ENCODE measurements around the gene CDC42BPB. TPM values are rescaled to one million over a fixed set of nuclear protein-coding genes. Genes with fewer than 3 reads are reported as not detected.

CDC42BPB gene
- total RNA-seq, 4 donors from 2014 or later = 85.3 to 174 (median 101) TPM

DNA sequence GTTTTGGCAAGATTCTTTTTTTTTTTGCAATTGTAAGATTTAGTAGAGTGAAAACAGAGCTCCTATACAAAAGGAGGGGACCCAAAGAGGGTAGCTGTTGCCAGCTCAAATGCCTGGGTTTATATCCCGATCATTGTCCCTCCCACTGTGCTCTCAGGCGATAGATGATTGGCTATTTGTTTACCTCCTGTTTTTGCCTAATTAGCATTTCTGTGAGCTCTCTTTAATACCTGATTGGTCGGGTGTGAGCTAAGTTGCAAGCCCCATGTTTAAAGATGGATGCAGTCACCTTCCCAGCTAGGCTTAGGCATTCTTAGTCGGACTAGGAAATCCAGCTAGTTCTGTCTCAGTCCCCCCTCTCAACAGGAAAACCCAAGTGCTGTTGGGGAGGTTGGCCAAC lies 39.0 kb upstream of the CDC42BPB start:
- WGBS, 2 donors = 63 to 78% methylated on average over 4 of the region's 4 CpGs
- intact Hi-C loops (cut with DNase I; ENCODE audit: low total_unique reads) = no loop called here
- DNase-seq (ENCODE audit: low spot score in 2 of 2) = no peak
- no peak overlapping the region for H3K4me3 ChIP-seq (ENCODE audit: low read depth, poor library complexity, severe bottlenecking)
- TF ChIP-seq CTCF (IDR thresholded peaks at IDR 0.05) (no peak), POLR2A (IDR thresholded peaks at IDR 0.05) (no peak)

DNA sequence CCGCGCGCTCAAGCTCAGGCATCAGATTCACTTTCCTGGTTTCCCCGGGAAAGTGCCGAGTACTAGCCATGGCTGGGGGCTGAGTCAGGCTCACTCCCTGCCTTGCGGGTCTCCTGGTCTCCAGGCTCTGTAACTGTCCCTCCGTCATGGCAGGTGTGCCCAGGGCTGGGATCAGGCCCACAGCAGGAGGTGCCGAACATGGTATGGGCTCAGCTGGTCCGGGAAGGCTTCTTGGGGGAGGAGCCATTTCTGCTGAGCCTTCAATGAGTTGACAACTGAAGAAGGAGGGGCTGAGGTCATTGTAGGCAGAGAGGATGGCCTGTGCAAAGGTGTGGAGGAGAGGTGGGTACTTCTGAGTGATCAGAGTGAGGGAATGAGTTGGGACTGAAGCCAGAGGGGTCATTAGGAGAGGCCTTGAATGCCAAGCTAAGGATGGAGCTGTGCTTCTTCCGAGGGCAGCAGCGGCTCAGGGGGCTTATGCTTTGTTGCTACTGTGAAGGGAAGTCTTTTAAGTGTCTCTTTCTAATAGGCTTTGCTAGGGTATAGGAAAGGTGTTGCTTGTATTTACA lies 37.9 kb upstream of the CDC42BPB start:
- TF ChIP-seq CTCF (IDR thresholded peaks at IDR 0.05) = no peak
- no peak for TF ChIP-seq POLR2A (IDR thresholded peaks at IDR 0.05)
- DNase-seq (ENCODE audit: low spot score in 2 of 2) = no peak
- no peak overlapping the region for H3K4me3 ChIP-seq (ENCODE audit: low read depth, poor library complexity, severe bottlenecking)
- WGBS, 2 donors = 91 to 93% methylated on average over 3 to 11 of the region's 11 CpGs
- intact Hi-C loops (cut with DNase I; ENCODE audit: low total_unique reads) = no loop called here

GRCh38 chr14:103094406-103095209 lies 37.3 kb upstream of the CDC42BPB start, which contains the start of gene EXOC3L4:
Gene EXOC3L4, plus strand, starts transcription at chr14:103094725. Its CDS starts 5,495 bp downstream, at chr14:103100220.
- intact Hi-C loops (cut with DNase I; ENCODE audit: low total_unique reads) = no loop called here
- WGBS, 2 donors = 71 to 83% methylated on average over 17 to 20 of the region's 23 CpGs
- H3K4me3 ChIP-seq (ENCODE audit: low read depth, poor library complexity, severe bottlenecking) = no peak within 1 kb of the TSS
- no peak for DNase-seq (ENCODE audit: low spot score in 2 of 2)
- TF ChIP-seq CTCF (IDR thresholded peaks at IDR 0.05) = no peak
- no peak for TF ChIP-seq POLR2A (IDR thresholded peaks at IDR 0.05)

DNA sequence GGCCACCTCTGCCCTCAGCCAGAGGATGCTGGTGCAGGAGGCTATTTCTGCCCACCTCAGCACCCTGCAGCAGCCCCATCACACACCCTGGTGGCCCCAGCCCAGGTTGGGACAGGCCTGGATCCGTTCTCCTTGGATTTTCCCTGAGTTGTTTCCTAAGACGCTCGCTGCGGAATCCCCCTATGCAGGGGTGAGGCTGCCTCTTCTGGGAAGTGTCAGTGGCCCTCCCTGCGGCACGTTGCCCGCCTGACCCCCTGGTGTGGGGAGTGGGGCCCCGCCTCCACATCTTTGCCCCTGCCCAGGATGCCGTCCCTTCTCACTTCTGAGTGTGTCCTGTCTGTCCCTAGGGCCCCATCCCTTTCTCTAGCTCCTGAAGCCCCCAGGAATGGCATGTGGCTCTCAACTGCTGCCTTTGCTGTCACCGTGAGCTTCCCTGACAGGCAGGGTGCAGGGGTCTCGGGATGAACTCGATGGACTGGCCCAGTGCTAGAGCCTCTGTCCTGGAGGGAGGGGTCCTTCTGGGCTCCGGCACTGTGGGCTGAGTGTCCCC lies 36.6 kb upstream of the CDC42BPB start:
- no peak for DNase-seq (ENCODE audit: low spot score in 2 of 2)
- TF ChIP-seq POLR2A (IDR thresholded peaks at IDR 0.05) (no peak), CTCF (IDR thresholded peaks at IDR 0.05) (no peak)
- H3K4me3 ChIP-seq (ENCODE audit: low read depth, poor library complexity, severe bottlenecking) = no peak overlapping the region
- intact Hi-C loops (cut with DNase I; ENCODE audit: low total_unique reads) = no loop called here
- WGBS, 2 donors = 52 to 62% methylated on average over 10 to 13 of the region's 13 CpGs

DNA sequence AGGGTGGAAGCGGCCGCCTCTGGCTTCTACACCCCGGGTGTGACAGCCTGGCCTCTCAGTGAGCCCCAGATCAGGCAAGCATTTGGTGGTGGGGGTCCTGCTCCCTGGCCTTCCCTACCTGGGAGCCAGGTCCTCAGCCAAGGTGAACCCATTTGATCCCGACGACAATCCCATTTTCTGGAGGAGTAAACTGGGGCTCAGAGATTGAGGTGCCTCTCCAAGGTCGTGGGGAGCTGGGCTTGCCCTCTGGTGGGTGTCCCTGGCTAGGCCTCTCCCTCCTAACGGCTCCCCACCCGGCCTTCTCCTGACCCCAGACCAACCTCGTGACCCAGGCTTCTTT lies 34.5 kb upstream of the CDC42BPB start:
- no peak for DNase-seq (ENCODE audit: low spot score in 2 of 2)
- intact Hi-C loops (cut with DNase I; ENCODE audit: low total_unique reads) = no loop called here
- WGBS, 2 donors = 45 to 61% methylated on average over 9 of the region's 9 CpGs
- TF ChIP-seq CTCF (IDR thresholded peaks at IDR 0.05) (no peak), POLR2A (IDR thresholded peaks at IDR 0.05) (no peak)
- no peak overlapping the region for H3K4me3 ChIP-seq (ENCODE audit: low read depth, poor library complexity, severe bottlenecking)

Data from lower leg skin (tissue), 4 donors.